ENCODE data around the gene EPB41L2. TPM values are rescaled to one million over a fixed set of nuclear protein-coding genes. Genes with fewer than 3 reads are reported as not detected.
"Not testable (repeated sequence)": the region's sequence is repeated elsewhere in the genome, so short reads cannot be mapped to it uniquely, and the experiment has no call there.

Gene EPB41L2
- total and polyA plus RNA-seq, 9 donors = 125 to 243 (median 190) TPM

DNA sequence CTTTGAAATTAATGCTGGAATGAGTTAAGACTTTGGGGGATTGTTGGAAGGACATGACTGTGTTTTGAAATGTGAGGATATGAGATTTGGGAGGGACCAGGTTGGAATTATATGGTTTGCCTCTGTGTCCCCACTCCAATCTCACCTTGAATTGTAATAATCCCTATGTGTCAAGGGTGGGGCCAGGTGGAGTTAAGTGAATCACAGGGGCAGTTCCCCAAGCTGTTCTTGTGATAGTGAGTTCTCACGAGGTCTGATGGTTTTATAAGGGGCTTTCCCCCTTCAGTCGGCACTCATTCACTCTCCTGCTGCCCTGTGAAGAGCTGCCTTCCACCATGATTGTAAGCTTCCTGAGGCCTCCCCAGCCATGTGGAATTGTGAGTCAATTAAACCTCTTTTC is 54.1 kb downstream of the EPB41L2 start:
- not testable (repeated sequence) for H3K4me3 ChIP-seq (ENCODE audit: low read length); H3K27me3 ChIP-seq (ENCODE audit: control insufficient read depth, insufficient read depth, low read length); H3K36me3 ChIP-seq (ENCODE audit: control insufficient read depth, insufficient read depth, low read length); DNase-seq; H3K27ac ChIP-seq (ENCODE audit: low read length)
- WGBS (ENCODE audit: insufficient coverage) = no CpG with 5 or more reads among the region's 2 CpGs
- peaks cover 11% of the 10 kb centered on the region for H3K4me1 ChIP-seq (ENCODE audit: control insufficient read depth, insufficient read depth, low read length)
- peaks cover 17% of the 10 kb centered on the region for H3K9me3 ChIP-seq (replicated peaks; ENCODE audit: control insufficient read depth, low read depth, low read length)

DNA sequence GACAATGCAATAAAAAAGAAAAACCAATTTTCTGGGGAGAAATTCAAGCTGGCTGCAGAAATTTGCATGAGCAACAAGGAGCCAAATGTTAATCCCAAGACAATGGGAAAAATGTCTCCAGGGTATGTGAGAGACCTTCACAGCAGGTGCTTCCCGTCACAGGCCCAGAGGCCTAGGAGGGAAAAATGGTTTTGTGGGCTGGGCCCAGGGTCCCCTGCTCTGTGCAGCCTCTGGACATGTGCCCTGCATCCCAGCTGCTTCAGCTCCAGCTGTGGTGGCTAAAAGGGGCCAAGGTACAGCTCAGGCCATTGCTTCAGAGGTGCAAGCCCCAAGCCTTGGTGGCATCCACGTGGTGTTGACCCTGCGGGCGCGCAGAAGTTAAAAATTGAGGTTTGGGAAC is 55.1 kb downstream of the EPB41L2 start:
- H3K27ac ChIP-seq (ENCODE audit: low read length); H3K4me3 ChIP-seq (ENCODE audit: low read length); H3K27me3 ChIP-seq (ENCODE audit: control insufficient read depth, insufficient read depth, low read length); H3K36me3 ChIP-seq (ENCODE audit: control insufficient read depth, insufficient read depth, low read length); DNase-seq: not testable (repeated sequence)
- Histone ChIP-seq H3K4me1 (ENCODE audit: control insufficient read depth, insufficient read depth, low read length) (peaks cover 15% of the 10 kb centered on the region), H3K9me3 (replicated peaks; ENCODE audit: control insufficient read depth, low read depth, low read length) (peaks cover 17% of the 10 kb centered on the region)
- 90% methylated on average over 4 of the region's 5 CpGs for WGBS (ENCODE audit: insufficient coverage)

DNA sequence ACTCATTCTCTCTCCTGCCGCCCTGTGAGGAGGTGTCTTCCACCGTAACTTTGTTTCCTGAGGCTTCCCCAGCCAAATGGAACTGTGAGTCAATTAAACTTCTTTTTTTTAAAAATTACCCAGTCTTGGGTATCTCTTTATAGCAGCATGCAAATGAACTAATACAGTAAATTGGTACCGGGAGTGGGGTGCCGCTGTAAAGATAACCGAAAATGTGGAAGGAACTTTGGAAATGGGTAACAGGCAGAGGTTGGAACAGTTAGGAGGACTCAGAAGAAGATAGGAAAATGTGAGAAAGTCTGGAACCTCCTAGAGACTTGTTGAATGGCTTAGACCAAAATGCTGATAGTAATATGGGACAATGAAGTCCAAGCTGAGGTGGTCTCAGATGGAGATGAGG is 55.8 kb downstream of the EPB41L2 start:
- 100% methylated on average over 3 of the region's 5 CpGs for WGBS (ENCODE audit: insufficient coverage)

DNA sequence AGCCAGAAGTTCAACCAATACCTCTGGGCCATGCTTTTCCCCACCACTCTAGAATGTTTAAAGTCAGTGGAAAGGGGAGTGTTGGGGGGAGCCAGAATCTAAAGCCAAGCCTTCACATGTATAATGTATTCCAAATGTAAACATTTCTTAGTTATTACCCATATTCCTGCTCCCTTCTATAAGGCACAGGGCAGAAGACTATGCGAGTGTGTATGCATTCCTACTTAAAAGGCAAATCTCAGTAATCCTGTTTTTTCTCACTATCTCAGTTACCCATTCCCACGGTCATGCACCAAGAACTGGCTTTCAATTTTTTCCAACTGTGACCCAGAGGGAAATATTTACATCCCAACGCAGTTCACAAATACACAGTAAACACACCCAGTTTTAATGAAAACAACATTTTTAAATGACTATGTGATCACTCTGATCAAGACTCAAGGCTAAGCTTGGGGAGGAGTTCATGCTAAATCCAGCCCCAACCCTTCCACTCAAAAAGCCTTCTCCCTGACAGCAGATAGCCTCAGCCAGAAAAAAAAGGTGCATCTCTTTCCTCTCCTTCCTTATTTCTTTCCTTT is 57.5 kb downstream of the EPB41L2 start:
- Histone ChIP-seq H3K36me3 (ENCODE audit: control insufficient read depth, insufficient read depth, low read length) (peaks cover 4% of the 10 kb centered on the region), H3K4me3 (ENCODE audit: low read length) (no peak overlapping the region), H3K27me3 (ENCODE audit: control insufficient read depth, insufficient read depth, low read length) (no peaks in the 10 kb centered on the region), H3K4me1 (ENCODE audit: control insufficient read depth, insufficient read depth, low read length) (peaks cover 26% of the 10 kb centered on the region), H3K9me3 (replicated peaks; ENCODE audit: control insufficient read depth, low read depth, low read length) (peaks cover 17% of the 10 kb centered on the region), H3K27ac (ENCODE audit: low read length) (peak overlapping the region; percentile 91)
- DNase-seq = peak; percentile 83
- 44% methylated on average over 2 of the region's 3 CpGs for WGBS (ENCODE audit: insufficient coverage)

More for the DNA sequence above, 55.8 kb downstream of the EPB41L2 start:
- Histone ChIP-seq H3K9me3 (replicated peaks; ENCODE audit: control insufficient read depth, low read depth, low read length) (peaks cover 17% of the 10 kb centered on the region), H3K27ac (ENCODE audit: low read length) (no peak overlapping the region), H3K4me3 (ENCODE audit: low read length) (no peak overlapping the region), H3K36me3 (ENCODE audit: control insufficient read depth, insufficient read depth, low read length) (peaks cover 4% of the 10 kb centered on the region), H3K27me3 (ENCODE audit: control insufficient read depth, insufficient read depth, low read length) (no peaks in the 10 kb centered on the region), H3K4me1 (ENCODE audit: control insufficient read depth, insufficient read depth, low read length) (peaks cover 15% of the 10 kb centered on the region)
- DNase-seq = no peak

DNA sequence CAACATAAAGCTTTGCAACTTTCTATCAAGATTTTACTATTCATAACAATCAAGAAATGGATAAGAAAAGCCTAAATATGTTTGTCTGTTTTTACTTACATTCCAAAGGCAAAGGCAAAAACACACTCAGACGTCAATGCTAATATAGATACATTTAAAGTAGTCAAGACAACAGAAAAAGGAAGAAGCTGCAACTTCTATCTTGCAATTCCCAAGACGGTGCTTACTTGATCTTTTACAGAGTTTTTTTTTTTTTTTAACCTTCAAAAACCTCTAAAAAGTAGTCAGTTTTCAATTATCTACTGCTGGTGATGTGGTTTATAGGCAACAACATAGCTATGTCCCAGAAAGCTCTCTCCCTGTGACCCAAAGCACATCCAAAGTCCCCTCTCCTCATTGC is 58.1 kb downstream of the EPB41L2 start:
- Histone ChIP-seq H3K4me3 (ENCODE audit: low read length) (no peak overlapping the region), H3K4me1 (ENCODE audit: control insufficient read depth, insufficient read depth, low read length) (peaks cover 27% of the 10 kb centered on the region), H3K27ac (ENCODE audit: low read length) (peak overlapping the region; percentile 91), H3K27me3 (ENCODE audit: control insufficient read depth, insufficient read depth, low read length) (no peaks in the 10 kb centered on the region), H3K9me3 (replicated peaks; ENCODE audit: control insufficient read depth, low read depth, low read length) (peaks cover 17% of the 10 kb centered on the region), H3K36me3 (ENCODE audit: control insufficient read depth, insufficient read depth, low read length) (peaks cover 4% of the 10 kb centered on the region)
- peak; percentile 72 for DNase-seq
- WGBS (ENCODE audit: insufficient coverage) = no CpG with 5 or more reads among the region's 2 CpGs

DNA sequence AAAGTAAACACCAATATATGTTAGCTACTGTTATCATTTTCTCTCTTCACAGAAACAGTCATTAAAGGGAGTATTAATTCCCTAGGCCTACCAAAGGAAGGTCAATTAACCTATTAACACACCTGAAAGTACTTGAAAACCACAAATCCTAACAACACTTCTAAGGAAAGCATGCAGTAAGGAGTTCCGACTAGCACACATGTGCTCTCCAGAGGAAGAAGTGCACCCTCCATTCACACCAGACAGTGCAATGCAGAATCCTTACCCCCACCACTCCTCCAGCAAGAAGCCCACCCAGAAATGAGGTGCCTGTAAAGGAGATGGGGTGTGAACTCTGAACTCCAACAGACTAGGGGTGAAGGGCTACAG is 58.7 kb downstream of the EPB41L2 start:
- Histone ChIP-seq H3K27me3 (ENCODE audit: control insufficient read depth, insufficient read depth, low read length) (no peaks in the 10 kb centered on the region), H3K27ac (ENCODE audit: low read length) (peak overlapping the region; percentile 91), H3K36me3 (ENCODE audit: control insufficient read depth, insufficient read depth, low read length) (peaks cover 4% of the 10 kb centered on the region), H3K9me3 (replicated peaks; ENCODE audit: control insufficient read depth, low read depth, low read length) (peaks cover 17% of the 10 kb centered on the region), H3K4me1 (ENCODE audit: control insufficient read depth, insufficient read depth, low read length) (peaks cover 27% of the 10 kb centered on the region), H3K4me3 (ENCODE audit: low read length) (no peak overlapping the region)
- WGBS (ENCODE audit: insufficient coverage) = no CpG with 5 or more reads among the region's 1 CpG
- no peak for DNase-seq

DNA sequence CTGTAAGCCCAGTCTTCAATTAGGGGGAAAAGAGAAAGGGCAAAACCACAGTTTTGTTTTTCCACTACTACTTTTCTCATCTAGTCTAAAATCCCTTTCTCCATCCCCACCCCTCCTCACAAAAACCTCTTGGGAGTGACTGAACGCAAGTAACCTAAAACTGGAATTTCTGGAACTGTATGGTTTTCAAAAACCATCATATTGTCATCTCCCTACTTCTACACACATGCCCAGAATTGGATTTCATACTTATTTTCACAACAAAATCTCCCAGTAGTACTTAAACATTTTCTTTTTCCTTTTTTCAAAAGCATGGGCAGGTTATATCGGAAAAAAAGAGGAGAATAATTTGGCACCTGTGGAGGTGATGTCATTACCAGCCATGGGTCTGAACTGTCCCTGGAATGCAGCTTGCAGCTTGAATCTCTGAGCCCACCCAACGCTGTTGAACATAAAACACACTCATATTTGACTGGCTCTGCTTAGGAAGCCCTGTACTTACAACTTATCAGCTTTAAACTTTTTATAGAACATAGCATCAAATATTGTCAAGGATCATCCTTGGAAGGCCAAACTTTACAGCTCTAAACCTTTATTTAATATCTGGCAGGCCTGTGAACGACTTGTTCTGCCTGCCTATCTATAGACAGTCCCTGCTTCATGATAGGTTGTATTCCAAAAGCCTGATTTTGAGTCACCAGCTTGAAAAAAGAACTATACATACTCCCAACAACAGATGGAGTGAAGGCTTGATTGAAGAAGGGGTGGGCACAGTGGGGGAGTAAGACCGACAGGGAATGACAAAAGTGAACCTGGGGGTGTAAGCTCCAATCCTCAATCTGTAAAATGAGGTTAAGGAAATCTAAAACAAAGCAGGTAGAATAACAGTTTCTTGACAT is 59.3 kb downstream of the EPB41L2 start:
- Histone ChIP-seq H3K4me1 (ENCODE audit: control insufficient read depth, insufficient read depth, low read length) (peaks cover 27% of the 10 kb centered on the region), H3K9me3 (replicated peaks; ENCODE audit: control insufficient read depth, low read depth, low read length) (peaks cover 17% of the 10 kb centered on the region), H3K4me3 (ENCODE audit: low read length) (no peak overlapping the region), H3K27ac (ENCODE audit: low read length) (peak overlapping the region; percentile 91), H3K27me3 (ENCODE audit: control insufficient read depth, insufficient read depth, low read length) (no peaks in the 10 kb centered on the region), H3K36me3 (ENCODE audit: control insufficient read depth, insufficient read depth, low read length) (peaks cover 4% of the 10 kb centered on the region)
- peak; percentile 93 for DNase-seq
- WGBS (ENCODE audit: insufficient coverage) = 6% methylated on average over 2 of the region's 5 CpGs

DNA sequence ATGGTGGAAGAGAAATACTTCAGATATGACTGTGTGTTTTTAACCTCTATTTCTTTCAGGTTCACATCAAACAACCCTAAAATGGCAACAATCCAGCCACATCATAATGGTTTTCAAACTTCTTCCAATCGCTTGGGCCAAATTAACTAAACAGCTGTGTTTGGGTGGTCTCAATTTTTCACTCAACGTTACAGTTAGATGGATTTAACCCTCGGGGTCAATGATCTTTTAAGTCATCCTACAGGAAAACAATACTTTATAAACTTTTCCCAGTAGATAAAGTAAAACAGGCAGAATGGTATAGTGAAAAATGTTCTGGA is 60.4 kb downstream of the EPB41L2 start:
- no peak overlapping the region for H3K4me3 ChIP-seq (ENCODE audit: low read length)
- peaks cover 9% of the 10 kb centered on the region for H3K9me3 ChIP-seq (replicated peaks; ENCODE audit: control insufficient read depth, low read depth, low read length)
- peak overlapping the region; percentile 91 for H3K27ac ChIP-seq (ENCODE audit: low read length)
- H3K27me3 ChIP-seq (ENCODE audit: control insufficient read depth, insufficient read depth, low read length) = no peaks in the 10 kb centered on the region
- peaks cover 27% of the 10 kb centered on the region for H3K4me1 ChIP-seq (ENCODE audit: control insufficient read depth, insufficient read depth, low read length)
- H3K36me3 ChIP-seq (ENCODE audit: control insufficient read depth, insufficient read depth, low read length) = no peaks in the 10 kb centered on the region
- no CpG with 5 or more reads among the region's 3 CpGs for WGBS (ENCODE audit: insufficient coverage)
- peak; percentile 85 for DNase-seq

DNA sequence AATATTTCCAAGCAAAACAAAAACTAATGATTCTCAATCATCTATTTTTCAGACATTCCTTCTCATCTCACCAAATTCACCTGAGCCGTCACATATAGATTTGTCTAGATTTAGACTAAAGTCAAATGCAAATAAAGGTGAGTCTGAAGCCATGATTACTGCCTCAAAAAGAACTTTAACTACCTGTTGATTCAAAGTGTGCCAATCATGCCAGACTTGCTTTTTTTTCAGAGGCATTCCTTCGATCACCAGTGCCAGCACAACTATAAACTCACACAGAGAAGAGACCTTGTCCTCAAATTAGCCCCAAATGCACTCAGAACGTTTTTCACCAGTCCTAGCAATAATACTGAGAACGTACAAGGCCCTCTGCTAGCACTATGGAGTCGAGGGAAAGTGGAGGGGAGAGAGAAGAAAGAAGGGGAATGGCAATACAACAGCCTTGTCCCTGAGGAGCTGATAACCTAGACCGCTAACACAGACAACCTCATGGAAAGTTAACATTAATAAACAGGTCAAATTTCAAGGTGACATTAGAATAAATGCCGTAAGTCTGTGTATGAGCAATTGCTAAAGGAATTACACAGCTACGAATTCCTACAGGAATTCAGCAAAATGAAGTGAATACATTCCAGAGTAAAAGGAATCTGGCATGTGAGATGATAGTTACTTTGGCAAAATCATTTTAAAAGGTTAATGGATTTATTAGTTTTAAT is 60.9 kb downstream of the EPB41L2 start:
- no peaks in the 10 kb centered on the region for H3K36me3 ChIP-seq (ENCODE audit: control insufficient read depth, insufficient read depth, low read length)
- WGBS (ENCODE audit: insufficient coverage) = 29% methylated on average over 1 of the region's 8 CpGs
- peak; percentile 78 for DNase-seq
- H3K27me3 ChIP-seq (ENCODE audit: control insufficient read depth, insufficient read depth, low read length) = no peaks in the 10 kb centered on the region
- peaks cover 27% of the 10 kb centered on the region for H3K4me1 ChIP-seq (ENCODE audit: control insufficient read depth, insufficient read depth, low read length)
- H3K9me3 ChIP-seq (replicated peaks; ENCODE audit: control insufficient read depth, low read depth, low read length) = peaks cover 4% of the 10 kb centered on the region
- no peak overlapping the region for H3K4me3 ChIP-seq (ENCODE audit: low read length)
- H3K27ac ChIP-seq (ENCODE audit: low read length) = peak overlapping the region; percentile 91

DNA sequence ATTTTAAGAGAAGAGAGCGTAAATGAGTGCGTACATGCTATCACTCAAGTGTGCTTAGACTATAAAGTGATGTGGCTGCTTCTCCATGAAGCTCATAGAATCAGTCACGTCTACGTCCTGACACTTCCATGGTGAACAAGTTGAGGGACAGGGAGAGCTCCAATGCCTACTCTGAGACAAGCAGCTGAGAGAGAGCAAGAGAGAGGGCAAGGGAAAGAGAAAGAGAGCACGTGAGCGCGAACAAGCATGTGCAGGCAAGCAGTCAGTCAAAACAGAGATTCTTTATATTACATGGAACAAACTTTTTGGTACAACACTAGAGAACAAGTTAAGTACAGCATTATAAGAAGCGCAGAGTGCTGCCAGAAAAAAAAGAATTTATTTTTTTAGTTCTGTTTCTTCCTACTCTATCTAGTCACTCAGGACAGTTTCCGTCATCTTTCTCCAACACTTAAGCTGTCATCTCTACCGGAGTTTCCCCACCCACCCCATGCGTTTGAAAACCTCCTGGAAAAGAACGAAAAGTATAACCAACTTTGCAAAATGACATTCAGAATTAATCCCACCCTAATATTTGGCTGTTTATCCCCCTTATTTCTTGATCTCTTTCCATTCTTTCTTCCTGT is 61.8 kb downstream of the EPB41L2 start:
- Histone ChIP-seq H3K36me3 (ENCODE audit: control insufficient read depth, insufficient read depth, low read length) (no peaks in the 10 kb centered on the region), H3K9me3 (replicated peaks; ENCODE audit: control insufficient read depth, low read depth, low read length) (no peaks in the 10 kb centered on the region), H3K27ac (ENCODE audit: low read length) (peak overlapping the region; percentile 91), H3K27me3 (ENCODE audit: control insufficient read depth, insufficient read depth, low read length) (no peaks in the 10 kb centered on the region), H3K4me1 (ENCODE audit: control insufficient read depth, insufficient read depth, low read length) (peaks cover 28% of the 10 kb centered on the region), H3K4me3 (ENCODE audit: low read length) (no peak overlapping the region)
- peak; percentile 79 for DNase-seq
- WGBS (ENCODE audit: insufficient coverage) = 43% methylated on average over 6 of the region's 12 CpGs

Data from muscle of leg (tissue), 11 donors.